ENCODE results near the gene PPIA. TPM values are rescaled to one million over a fixed set of nuclear protein-coding genes. Genes with fewer than 3 reads are reported as not detected.
A peak's percentile ranks its signal among the peaks of the same experiment; 100 is the strongest.

Gene PPIA
- total and polyA plus RNA-seq, 2 donors (not counting 1 experiment from before 2014, with no cell fraction given): 807 to 1,498 TPM

DNA sequence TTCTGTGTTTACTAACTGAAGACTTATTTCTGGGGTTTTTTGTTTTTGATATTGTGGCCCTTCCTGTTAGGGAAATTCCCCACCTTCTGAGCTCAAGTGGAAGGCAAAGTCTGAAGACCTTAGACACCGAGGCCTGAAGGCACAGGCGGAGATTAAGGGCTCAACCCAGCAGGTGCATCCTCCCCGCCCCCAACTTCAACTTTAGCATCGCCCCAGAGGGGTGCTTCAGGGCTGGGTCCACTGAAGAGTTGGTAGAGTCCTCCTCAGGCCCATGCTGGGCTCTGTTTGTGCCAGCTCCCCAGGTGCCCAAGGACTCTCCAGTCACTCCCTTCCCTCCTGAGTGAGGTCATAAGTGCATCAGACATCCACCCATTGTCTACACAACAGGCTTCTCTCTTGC, 9.4 kb upstream of the PPIA start:
- peaks cover 13% of the 10 kb centered on the region for H3K4me1 Mint-ChIP-seq
- peak overlapping the region; percentile 68 for H2AFZ ChIP-seq (ENCODE audit: insufficient read depth, low read depth, low read length, poor library complexity, severe bottlenecking)
- H3K27ac ChIP-seq (ENCODE audit: low read length in 2 of 2): peak overlapping the region; percentile 55 to 67
- peak overlapping the region; percentile 48 for H3K4me2 ChIP-seq (replicated peaks; ENCODE audit: low read depth, low read length, poor library complexity, severe bottlenecking)
- CTCF ChIA-PET: interaction anchor here (1.0 to 2.2 kb wide), 2 partner anchors 19 to 61 kb away, joined by 4 to 7 read pairs; partner anchors contain the start of gene H2AZ2
- H3K9me3 ChIP-seq (ENCODE audit: control extremely low read depth in 1 of 3, control insufficient read depth in 2 of 3, insufficient read depth in 1 of 3, low read length in 2 of 3): peaks cover 0 to 23% (median 5%) of the 10 kb centered on the region in 3 donors
- no peaks in the 10 kb centered on the region for H3K79me2 ChIP-seq (ENCODE audit: control insufficient read depth, insufficient read depth, low read length)
- peak; percentile 76 for DNase-seq
- 22% methylated on average over 4 of the region's 4 CpGs for WGBS (ENCODE audit: insufficient coverage)
- intact Hi-C loops (cut with micrococcal nuclease): no loop called here
- H3K27ac Mint-ChIP-seq: peak overlapping the region; percentile 77
- H3K9me3 Mint-ChIP-seq (ENCODE audit: insufficient read depth): peaks cover 5% of the 10 kb centered on the region
- POLR2A ChIA-PET: interaction anchor here (1.4 to 2.4 kb wide), 3 partner anchors 19 to 61 kb away, joined by 7 to 9 read pairs (median 8); partner anchors contain the start of gene H2AZ2
- H3K4me3 Mint-ChIP-seq: peak overlapping the region; percentile 45
- H3K4me1 ChIP-seq (ENCODE audit: control insufficient read depth in 2 of 2, insufficient read depth in 2 of 2, low read length in 2 of 2): peaks cover 9 to 16% of the 10 kb centered on the region in 2 donors
- no peaks in the 10 kb centered on the region for H4K20me1 ChIP-seq (ENCODE audit: control insufficient read depth, insufficient read depth, low read length, poor library complexity, severe bottlenecking)
- H3K27me3 ChIP-seq (replicated peaks in 1 of 4; ENCODE audit: control extremely low read depth in 1 of 4, control insufficient read depth in 3 of 4, insufficient read depth in 4 of 4, low read length in 3 of 4): no peaks in the 10 kb centered on the region
- TF ChIP-seq, protein P1, sequence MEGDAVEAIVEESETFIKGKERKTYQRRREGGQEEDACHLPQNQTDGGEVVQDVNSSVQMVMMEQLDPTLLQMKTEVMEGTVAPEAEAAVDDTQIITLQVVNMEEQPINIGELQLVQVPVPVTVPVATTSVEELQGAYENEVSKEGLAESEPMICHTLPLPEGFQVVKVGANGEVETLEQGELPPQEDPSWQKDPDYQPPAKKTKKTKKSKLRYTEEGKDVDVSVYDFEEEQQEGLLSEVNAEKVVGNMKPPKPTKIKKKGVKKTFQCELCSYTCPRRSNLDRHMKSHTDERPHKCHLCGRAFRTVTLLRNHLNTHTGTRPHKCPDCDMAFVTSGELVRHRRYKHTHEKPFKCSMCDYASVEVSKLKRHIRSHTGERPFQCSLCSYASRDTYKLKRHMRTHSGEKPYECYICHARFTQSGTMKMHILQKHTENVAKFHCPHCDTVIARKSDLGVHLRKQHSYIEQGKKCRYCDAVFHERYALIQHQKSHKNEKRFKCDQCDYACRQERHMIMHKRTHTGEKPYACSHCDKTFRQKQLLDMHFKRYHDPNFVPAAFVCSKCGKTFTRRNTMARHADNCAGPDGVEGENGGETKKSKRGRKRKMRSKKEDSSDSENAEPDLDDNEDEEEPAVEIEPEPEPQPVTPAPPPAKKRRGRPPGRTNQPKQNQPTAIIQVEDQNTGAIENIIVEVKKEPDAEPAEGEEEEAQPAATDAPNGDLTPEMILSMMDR (IDR thresholded peaks at IDR 0.05): no peak
- no peak for TF ChIP-seq EZH2 (IDR thresholded peaks at IDR 0.05; ENCODE audit: borderline replicate concordance, insufficient read depth, low read depth, low read length, poor library complexity, severe bottlenecking)
- no peak overlapping the region for H3K4me3 ChIP-seq (ENCODE audit: control extremely low read depth in 1 of 5, extremely low read depth in 1 of 5, insufficient read depth in 1 of 5, low read depth in 2 of 5, low read length in 4 of 5)
- H3K27me3 Mint-ChIP-seq: no peaks in the 10 kb centered on the region
- peak overlapping the region; percentile 16 for H3K9ac ChIP-seq (ENCODE audit: low read length)
- H3K36me3 ChIP-seq (replicated peaks in 1 of 2; ENCODE audit: control extremely low read depth in 1 of 2, control insufficient read depth in 1 of 2, extremely low read depth in 1 of 2, insufficient read depth in 2 of 2, low read length in 1 of 2): no peaks in the 10 kb centered on the region
- ATAC-seq (ENCODE audit: low read depth): peak; percentile 91

DNA sequence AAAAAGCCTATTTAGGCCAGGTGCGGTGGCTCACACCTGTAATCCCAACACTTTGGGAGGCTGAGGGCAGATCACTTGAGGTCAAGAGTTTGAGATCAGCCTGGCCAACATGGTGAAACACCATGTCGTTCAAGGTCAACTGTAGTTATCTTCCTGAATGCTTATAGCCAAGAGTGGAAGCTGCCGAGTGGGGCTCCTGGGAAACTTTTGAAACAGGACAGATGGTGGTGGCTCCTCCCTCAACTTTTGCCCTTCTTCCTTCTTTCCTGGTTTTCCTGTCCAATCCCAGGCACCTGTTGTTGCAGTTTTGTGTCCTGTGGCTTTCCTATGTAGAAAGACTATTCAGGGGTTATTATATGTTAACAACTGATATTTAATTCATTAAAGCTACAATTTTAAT, 8.7 kb upstream of the PPIA start:
- DNase-seq (no peak), ATAC-seq (ENCODE audit: low read depth) (no peak)
- peaks cover 13% of the 10 kb centered on the region for H3K4me1 Mint-ChIP-seq
- Histone ChIP-seq H2AFZ (ENCODE audit: insufficient read depth, low read depth, low read length, poor library complexity, severe bottlenecking) (no peak overlapping the region), H3K4me3 (ENCODE audit: control extremely low read depth in 1 of 5, extremely low read depth in 1 of 5, insufficient read depth in 1 of 5, low read depth in 2 of 5, low read length in 4 of 5) (no peak overlapping the region), H3K9ac (ENCODE audit: low read length) (no peak overlapping the region), H3K9me3 (ENCODE audit: control extremely low read depth in 1 of 3, control insufficient read depth in 2 of 3, insufficient read depth in 1 of 3, low read length in 2 of 3) (peaks cover 0 to 18% (median 5%) of the 10 kb centered on the region in 3 donors), H3K79me2 (ENCODE audit: control insufficient read depth, insufficient read depth, low read length) (no peaks in the 10 kb centered on the region), H3K27ac (ENCODE audit: low read length in 2 of 2) (no peak overlapping the region), H3K4me1 (ENCODE audit: control insufficient read depth in 2 of 2, insufficient read depth in 2 of 2, low read length in 2 of 2) (peaks cover 9 to 16% of the 10 kb centered on the region in 2 donors), H3K36me3 (replicated peaks in 1 of 2; ENCODE audit: control extremely low read depth in 1 of 2, control insufficient read depth in 1 of 2, extremely low read depth in 1 of 2, insufficient read depth in 2 of 2, low read length in 1 of 2) (no peaks in the 10 kb centered on the region), H3K27me3 (replicated peaks in 1 of 4; ENCODE audit: control extremely low read depth in 1 of 4, control insufficient read depth in 3 of 4, insufficient read depth in 4 of 4, low read length in 3 of 4) (no peaks in the 10 kb centered on the region), H4K20me1 (ENCODE audit: control insufficient read depth, insufficient read depth, low read length, poor library complexity, severe bottlenecking) (no peaks in the 10 kb centered on the region), H3K4me2 (replicated peaks; ENCODE audit: low read depth, low read length, poor library complexity, severe bottlenecking) (peak overlapping the region; percentile 48)
- H3K27ac Mint-ChIP-seq: peak overlapping the region; percentile 77
- no peak overlapping the region for H3K4me3 Mint-ChIP-seq
- ChIA-PET POLR2A (interaction anchor here (2.4 kb wide), 1 partner anchor 19 kb away, joined by 8 read pairs; no protein-coding TSS in a partner anchor), CTCF (interaction anchor here (0.5 to 2.2 kb wide), 3 partner anchors 60 to 348 kb away, joined by 3 to 7 read pairs (median 3); partner anchors contain the start of gene H2AZ2)
- H3K27me3 Mint-ChIP-seq: no peaks in the 10 kb centered on the region
- 100% methylated on average over 2 of the region's 3 CpGs for WGBS (ENCODE audit: insufficient coverage)
- TF ChIP-seq, protein P1 (IDR thresholded peaks at IDR 0.05): no peak
- TF ChIP-seq EZH2 (IDR thresholded peaks at IDR 0.05; ENCODE audit: borderline replicate concordance, insufficient read depth, low read depth, low read length, poor library complexity, severe bottlenecking): no peak
- intact Hi-C loops (cut with micrococcal nuclease): no loop called here
- peaks cover 5% of the 10 kb centered on the region for H3K9me3 Mint-ChIP-seq (ENCODE audit: insufficient read depth)

Measured in B cell (primary cell).